Thoracic aorta (tissue), 2 donors: ENCODE data around the gene ZNF41. TPM values are rescaled to one million over a fixed set of nuclear protein-coding genes. Genes with fewer than 3 reads are reported as not detected.
"Not testable (repeated sequence)": the region's sequence is repeated elsewhere in the genome, so short reads cannot be mapped to it uniquely, and the experiment has no call there.

Experiments
- ATAC-seq: fragments of 150-250 bp; one replicate; pipeline ENCODE4 v1.8.0; 2017; ENCODE audit warnings: low read depth; ENCODE audit not compliant: insufficient number of reproducible peaks, low FRiP score
- DNase-seq: peaks from one replicate; pipeline ENCODE4 v3.0.0-alpha.2; 2020; ENCODE audit warnings: low spot score
- H3K27ac ChIP-seq, 2 donors: fragments of 200-600 bp; sonication (generic); 1 replicate in 1 of 2; 2 replicates in 1 of 2; pipeline ENCODE4 v1.5.1; 2016; ENCODE audit warnings: mild to moderate bottlenecking in 2 of 2, moderate library complexity in 2 of 2
- H3K27me3 ChIP-seq: fragments of 200-600 bp; sonication (generic); replicated peaks from 2 replicates; pipeline ENCODE4 v1.6.0; 2016; ENCODE audit warnings: mild to moderate bottlenecking; ENCODE audit not compliant: insufficient read depth
- H3K36me3 ChIP-seq: fragments of 200-600 bp; sonication (generic); one replicate; pipeline ENCODE4 v1.5.1; 2016
- H3K4me1 ChIP-seq, 2 donors: fragments of 200-600 bp; sonication (generic); 1 replicate in 1 of 2; 2 replicates in 1 of 2; pipeline versions ENCODE4 v1.5.1 to v1.6.0; 2016; ENCODE audit warnings: low read depth in 2 of 2, mild to moderate bottlenecking in 1 of 2; ENCODE audit not compliant: control insufficient read depth in 1 of 2
- H3K4me3 ChIP-seq: fragments of 200-600 bp; sonication (generic); 2 replicates; pipeline ENCODE4 v1.5.1; 2016; ENCODE audit warnings: mild to moderate bottlenecking
- H3K9me3 ChIP-seq: fragments of 200-600 bp; sonication (generic); 2 replicates; pipeline ENCODE4 v1.5.1; 2016
- total RNA-seq, 2 donors: library from RNA; depleted of rRNA; stranded (reverse); fragments of >200 nt; gene quantifications; one replicate each; pipeline versions ENCODE4 v1.1.0 to v1.2.3, GENCODE V29; 2016
- TF ChIP-seq, protein P1 (sequence below): fragments of 200-600 bp; sonication (generic); IDR thresholded peaks from one replicate; pipeline ENCODE4 v1.5.1; 2019; ENCODE audit warnings: antibody characterized with exemption

ZNF41 gene
- total RNA-seq, 2 donors from 2014 or later: 8.1 to 9.1 TPM

DNA sequence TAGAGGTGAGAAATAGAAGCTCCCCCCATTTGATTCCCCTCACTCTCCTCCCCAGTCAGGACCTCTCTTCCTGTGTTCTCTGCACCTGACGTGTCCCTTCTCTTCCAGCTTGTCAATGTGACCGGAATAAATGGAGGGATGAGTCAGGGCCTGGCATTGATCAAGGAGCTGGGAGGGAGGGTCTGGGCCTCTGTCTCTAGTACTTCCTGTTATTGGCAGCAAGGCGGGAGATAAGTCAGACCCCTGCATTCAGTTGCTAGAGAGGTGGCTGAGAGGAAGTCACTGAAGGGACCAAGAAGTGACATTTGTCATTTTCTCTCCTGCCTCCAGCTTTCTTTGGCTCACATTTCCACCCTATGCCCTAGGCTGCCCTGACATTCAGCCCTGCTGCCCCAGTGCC is 35.1 kb upstream of the ZNF41 start:
- TF ChIP-seq, protein P1, sequence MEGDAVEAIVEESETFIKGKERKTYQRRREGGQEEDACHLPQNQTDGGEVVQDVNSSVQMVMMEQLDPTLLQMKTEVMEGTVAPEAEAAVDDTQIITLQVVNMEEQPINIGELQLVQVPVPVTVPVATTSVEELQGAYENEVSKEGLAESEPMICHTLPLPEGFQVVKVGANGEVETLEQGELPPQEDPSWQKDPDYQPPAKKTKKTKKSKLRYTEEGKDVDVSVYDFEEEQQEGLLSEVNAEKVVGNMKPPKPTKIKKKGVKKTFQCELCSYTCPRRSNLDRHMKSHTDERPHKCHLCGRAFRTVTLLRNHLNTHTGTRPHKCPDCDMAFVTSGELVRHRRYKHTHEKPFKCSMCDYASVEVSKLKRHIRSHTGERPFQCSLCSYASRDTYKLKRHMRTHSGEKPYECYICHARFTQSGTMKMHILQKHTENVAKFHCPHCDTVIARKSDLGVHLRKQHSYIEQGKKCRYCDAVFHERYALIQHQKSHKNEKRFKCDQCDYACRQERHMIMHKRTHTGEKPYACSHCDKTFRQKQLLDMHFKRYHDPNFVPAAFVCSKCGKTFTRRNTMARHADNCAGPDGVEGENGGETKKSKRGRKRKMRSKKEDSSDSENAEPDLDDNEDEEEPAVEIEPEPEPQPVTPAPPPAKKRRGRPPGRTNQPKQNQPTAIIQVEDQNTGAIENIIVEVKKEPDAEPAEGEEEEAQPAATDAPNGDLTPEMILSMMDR: no peak
- Histone ChIP-seq H3K9me3 (no peaks in the 10 kb centered on the region), H3K36me3 (no peaks in the 10 kb centered on the region), H3K27ac (no peak overlapping the region), H3K4me1 (no peaks in the 10 kb centered on the region), H3K4me3 (no peak overlapping the region), H3K27me3 (no peaks in the 10 kb centered on the region)
- ATAC-seq (no peak), DNase-seq (no peak)

- no peak for DNase-seq
Observed at GRCh38 chrX:47515941-47516665, 33.1 kb upstream of the ZNF41 start.

DNA sequence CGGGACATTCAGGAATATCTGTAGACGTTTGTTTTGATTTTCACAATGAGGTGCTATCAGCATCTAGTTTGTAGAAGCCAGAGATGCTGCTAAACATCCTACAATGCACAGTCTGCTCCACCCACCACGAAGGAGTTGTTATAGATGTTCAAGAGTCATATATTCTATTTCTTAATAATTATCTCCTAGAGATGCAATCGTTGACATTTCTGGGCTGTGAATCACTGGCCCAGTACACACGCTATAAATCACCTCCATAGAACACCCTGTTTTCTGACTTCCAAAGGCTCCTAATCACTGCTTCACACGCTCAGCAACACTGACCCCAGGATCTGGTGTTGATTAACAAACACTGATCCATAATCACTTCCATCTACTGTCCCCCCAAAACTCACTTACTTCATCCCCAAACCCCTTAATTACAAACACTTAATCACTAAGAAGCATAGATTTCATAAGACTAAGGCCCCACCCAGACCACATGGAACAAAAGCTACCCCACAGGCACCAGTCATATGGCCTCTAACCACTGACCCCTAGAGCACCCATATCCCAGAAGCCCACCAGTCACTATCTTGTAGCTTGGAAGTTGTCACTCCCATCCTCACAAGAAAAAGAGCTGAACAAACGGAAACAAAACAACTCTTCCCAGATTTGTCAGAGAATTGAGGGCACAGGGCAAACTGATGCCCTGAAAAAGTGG is 31.7 kb upstream of the ZNF41 start:
- TF ChIP-seq, protein P1: no peak
- Histone ChIP-seq H3K27me3 (no peaks in the 10 kb centered on the region), H3K27ac (no peak overlapping the region), H3K4me3 (no peak overlapping the region), H3K9me3 (no peaks in the 10 kb centered on the region), H3K36me3 (no peaks in the 10 kb centered on the region), H3K4me1 (no peaks in the 10 kb centered on the region)
- DNase-seq (no peak), ATAC-seq (no peak)

More at GRCh38 chrX:47515941-47516665, 33.1 kb upstream of the ZNF41 start:
- Histone ChIP-seq H3K27me3 (no peaks in the 10 kb centered on the region), H3K27ac (no peak overlapping the region), H3K4me3 (no peak overlapping the region), H3K4me1 (no peaks in the 10 kb centered on the region), H3K9me3 (no peaks in the 10 kb centered on the region), H3K36me3 (no peaks in the 10 kb centered on the region)
- no peak for ATAC-seq
- TF ChIP-seq, protein P1: no peak

DNA sequence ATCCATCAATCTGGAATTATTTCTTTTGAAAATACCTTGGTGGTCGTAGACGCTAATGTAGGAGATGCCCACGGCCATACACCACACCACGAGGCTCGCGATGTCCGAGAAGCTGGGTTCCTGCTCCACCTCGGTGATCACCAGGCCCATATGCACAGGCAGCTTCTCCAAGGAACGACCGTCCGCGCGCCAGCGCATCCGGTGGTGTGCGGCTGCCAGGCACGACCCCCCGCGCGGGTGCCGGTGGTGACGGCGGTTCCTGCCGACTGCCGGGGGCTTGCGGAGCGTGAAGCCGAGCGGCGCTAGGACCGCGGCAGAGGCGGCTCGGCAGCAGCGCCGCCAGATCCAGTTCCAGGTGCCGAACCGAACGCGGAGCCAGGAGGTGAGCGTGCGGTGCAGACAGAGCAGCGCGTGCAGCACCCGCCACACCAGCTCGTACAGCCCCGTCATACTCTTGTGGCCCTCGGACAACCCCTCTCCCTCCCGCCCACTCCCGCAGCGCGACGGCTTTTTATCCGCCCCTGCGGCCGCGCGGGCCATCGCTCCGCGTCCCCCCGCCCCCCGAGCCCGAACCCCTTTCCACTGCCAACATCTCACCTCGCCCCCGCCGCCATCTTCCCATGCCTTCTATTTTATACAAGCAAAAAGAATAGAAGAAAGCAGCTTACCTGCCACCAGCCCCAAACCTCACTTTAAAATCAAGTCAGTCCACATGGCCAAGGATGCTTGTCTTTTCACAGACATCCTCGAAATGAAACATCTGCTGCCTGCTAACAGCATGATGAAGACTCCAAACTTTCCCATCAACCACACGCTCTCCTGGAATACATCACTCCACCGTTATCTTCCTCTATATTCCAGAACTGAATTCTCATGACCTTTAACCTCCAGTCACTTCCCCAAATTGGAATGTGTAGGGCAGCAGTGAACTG is 30.3 kb upstream of the ZNF41 start:
- not testable (repeated sequence) for ATAC-seq, DNase-seq, H3K27me3 ChIP-seq, H3K36me3 ChIP-seq, H3K4me1 ChIP-seq, H3K9me3 ChIP-seq, H3K27ac ChIP-seq
- H3K4me3 ChIP-seq: peak overlapping the region; percentile 65

DNA sequence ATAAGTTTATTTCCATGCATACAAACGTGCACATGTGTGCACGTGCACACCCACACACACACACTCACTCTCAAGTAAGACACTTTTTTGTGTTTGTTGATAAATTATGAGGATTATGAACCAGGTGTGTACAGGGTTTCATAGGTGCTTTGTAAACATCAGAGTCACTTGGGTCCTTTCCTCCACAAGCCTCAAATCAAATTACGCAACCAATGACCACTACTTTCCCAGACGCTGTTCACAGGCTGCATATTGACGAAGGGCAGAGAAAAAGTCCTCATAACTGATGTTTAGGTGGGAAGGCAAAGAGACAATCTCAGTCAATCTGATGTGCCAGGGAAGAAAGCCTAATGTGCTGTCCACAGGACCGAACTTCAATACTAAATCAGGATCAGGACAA is 29.4 kb upstream of the ZNF41 start:
- not testable (repeated sequence) for H3K4me1 ChIP-seq, H3K36me3 ChIP-seq, H3K9me3 ChIP-seq, DNase-seq, H3K4me3 ChIP-seq, ATAC-seq, H3K27ac ChIP-seq, H3K27me3 ChIP-seq
